Epidermal melanocyte (primary cell): ENCODE measurements around the gene ACOT9.
A peak's percentile ranks its signal among the peaks of the same experiment; 100 is the strongest.
"Not testable (repeated sequence)": the region's sequence is repeated elsewhere in the genome, so short reads cannot be mapped to it uniquely, and the experiment has no call there.

ENCODE experiments used
- DNase-seq: peaks from one replicate; pipeline ENCODE4 v3.0.0; 2011; ENCODE audit warnings: low spot score; ENCODE audit not compliant: insufficient read length

ACOT9 gene

DNA sequence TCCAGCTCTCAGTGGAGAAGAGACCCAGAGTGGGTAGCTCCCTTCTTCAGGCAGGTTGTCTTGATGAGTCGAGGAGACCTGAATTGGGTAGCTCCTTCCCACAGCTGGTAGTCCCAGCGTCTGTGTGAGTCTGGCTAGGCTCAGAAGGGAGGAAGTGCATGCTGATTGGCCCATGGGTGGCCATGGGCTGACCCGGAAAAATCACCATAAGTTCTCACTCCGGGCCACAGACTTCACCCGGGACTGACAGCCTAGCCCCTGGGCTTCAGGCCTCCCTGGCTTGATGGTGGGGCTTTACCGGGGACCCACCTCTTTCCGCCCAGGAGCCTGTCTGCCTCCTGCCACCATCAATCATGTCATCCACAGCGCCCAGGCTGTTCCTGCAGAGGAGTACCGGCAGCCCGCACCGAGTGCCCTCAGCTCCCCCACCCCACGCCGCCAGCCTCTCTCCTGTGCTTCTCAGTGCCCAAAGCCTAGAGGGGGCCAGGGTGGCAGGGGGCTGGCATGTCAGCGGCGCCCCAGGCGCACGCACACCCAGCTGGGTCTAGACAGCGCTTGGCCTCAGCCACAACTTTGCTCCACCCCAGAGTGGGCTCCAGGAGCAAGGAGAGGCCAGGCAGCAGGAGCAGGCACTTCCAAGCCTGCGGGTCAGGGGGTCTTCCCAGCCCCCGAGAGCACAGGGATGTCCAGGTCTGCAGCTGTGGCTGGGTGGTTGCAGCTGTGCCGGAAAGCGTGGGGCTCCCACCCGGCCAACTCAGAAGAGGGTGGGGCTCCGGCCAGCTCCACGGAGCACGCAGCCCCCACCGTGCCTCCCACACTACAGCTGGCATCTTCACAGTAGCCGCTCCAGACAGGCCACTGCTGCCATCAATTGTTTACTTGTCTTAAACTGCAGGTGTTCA, 23.8 kb upstream of the ACOT9 start:
- DNase-seq, result no peak

DNA sequence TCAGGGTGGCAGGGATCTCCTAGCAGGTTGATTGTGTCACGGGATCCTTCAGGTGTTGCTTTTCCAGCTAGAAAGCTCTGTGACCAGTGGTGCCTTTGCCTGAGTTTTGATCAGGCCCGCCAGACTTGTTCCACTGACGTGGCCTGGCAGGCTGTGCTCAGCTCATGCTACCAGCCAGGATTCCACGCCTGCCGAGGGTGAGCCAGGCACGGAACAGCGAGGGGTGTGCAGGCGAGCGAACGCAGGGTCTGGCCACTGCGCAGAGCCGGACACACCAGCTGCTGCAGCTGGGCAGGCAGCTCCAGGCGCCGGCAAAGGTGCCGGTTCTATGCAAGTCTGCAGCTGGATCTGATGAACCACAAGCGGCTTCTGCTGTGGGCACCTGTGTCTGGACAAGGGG, 22.8 kb upstream of the ACOT9 start:
- DNase-seq, result no peak

DNA sequence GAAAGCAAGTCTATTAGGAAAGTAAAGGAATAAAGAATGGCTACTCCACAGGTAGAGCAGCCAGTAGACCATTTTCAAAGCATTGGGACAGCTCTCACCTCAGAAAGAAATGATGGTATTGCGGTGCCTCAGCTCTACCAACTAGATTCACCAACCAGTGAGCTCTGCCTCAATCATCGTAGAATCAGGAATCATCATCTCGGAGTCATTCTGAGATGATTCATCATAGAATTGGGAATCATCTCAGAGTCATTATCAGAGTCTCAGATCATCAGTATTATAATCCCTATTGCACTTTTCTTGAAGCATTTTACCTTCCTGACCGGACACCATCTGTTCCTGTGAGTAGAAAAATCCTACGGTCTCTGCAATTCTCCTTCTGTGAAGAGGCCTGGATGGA, 22.4 kb upstream of the ACOT9 start:
- no peak for DNase-seq

DNA sequence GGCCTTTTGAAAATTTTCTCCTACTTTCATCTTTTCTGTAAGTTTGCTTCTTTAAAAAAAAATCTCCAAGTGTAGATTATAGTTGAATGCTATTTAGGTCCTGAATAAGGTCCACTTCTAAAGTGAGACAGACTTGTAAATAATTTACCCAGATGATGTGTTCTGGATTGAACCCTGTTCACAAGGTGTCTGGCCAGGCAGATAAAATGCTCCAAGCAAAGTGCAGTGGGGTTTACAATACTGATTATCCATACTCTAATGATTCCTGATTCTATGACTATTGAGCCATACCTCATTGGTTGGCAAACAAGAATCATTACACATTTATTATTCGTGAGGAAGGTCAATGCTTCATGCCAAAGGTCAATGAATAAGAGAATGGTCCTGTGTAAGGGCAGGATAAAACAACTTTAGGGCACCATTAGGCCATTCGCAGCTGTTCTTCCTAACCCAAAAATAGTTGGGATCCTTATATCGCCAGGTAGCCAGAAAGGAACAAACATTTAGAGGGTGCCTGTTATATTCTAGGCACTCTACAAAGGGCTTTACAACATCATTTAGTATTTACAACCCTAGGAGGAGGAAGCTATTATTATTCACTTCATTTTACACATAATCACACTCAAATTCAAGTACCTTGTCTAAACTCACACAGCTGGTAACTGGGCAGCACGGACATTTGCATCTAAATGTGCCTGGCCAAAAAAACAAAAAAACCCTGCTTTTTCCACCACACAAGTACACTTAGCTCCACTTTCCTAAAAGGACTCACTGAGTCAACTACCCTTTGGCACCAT, 21.3 kb upstream of the ACOT9 start:
- no peak for DNase-seq

DNA sequence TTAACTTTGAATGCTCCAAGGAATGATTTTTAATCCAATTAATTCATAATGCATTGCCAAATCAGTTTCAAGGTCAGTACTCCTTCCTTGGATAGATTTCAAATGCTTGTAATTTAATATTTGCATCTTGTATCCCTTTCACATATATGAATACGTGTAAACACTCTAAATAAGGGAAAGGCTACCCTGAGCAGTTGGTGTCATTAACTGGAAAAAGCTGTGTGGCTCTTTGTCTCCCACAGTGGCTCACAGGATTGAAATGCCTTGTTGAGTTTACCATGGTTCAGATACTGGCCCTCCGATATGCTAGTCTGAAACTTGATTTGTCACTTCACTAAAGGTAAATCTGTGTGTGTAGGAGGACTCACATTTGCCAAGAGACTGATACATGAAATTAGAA, 16.7 kb upstream of the ACOT9 start:
- DNase-seq, result no peak

DNA sequence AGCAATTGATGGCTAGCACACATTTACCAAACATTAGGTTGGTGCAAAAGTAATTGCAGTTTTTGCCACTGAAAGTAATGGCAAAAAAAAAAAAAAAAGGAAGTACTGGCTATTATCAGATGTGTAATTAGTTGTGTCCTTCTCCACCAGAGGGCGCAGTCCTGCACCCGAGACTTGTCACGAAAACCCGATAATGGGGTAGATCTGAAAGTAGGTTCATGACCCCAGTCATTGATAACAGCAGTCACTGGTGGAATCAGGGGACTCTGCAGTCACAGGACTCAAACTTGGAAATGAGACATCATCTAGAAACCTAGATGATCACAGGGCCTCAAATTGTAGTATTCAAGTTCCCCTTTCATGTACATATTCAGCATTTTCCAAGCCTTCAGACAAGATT, 13.1 kb upstream of the ACOT9 start:
- no peak for DNase-seq

DNA sequence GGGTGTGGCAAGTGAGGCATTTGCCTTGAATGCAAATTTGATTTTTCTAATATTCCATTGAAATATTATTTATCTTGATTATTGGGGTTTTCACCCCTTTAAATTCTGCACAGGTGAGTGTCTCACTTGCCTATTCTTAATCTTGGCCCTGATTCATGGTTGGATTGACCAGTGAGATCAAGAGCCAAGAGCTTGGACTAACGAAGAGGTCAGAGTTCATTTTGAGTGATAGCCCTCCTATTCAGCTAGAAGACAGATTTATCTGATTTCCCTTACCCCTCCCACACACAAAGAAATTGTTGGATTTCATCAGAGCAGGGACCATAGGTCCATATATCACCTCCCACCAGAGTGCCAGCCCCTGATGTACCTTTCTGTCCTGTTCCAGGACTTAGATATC, 11.6 kb upstream of the ACOT9 start:
- no peak for DNase-seq

DNA sequence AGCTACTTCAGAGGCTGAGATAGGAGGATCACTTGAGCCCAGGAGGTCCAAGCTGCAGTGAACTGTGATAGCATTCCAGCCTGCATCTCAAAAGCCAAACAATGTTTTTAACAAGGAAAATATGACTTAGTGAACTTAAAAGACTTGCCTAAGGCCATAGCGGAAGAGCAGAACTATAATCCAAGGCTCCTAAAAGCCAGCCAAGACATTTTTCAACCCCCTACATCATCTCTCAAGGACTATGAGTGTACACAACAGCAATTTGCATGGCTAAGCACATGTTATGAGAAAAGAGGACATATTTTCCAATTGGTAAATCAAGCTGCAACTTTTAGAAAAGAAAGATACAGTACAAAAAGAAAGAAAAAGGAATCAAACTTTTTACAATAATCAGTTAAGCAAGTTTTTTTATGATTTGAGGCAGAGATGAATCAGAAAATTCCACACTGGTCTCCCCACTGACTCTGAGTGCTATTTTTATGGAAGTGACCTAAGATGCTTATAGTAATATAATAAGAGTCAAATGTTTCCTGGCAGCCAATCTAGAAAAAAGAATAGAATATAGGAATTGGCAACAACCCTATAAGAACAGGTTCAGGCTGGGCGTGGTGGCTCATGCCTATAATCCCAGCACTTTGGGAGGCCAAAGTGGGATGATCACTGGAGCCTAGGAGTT, 9.8 kb upstream of the ACOT9 start:
- DNase-seq, result no peak

DNA sequence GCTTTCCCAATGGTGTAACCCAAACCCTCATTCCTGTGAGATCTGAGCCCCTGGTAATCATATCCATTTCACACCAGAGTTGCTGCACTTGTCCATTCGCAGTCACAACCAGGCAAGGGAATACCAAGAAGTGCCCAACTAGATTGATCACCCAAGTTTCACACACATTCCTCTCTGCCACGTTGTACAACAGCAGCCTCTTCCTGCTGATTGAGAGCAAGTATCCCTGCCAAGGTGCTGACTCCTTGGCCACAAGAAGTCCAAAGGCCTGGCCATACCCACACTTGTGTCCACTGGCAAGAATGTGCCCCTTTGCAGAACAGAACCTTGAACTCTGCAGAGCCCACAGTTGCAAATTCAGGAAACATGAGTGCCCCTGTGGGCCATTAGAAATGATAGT, 6.5 kb upstream of the ACOT9 start:
- DNase-seq, result no peak

DNA sequence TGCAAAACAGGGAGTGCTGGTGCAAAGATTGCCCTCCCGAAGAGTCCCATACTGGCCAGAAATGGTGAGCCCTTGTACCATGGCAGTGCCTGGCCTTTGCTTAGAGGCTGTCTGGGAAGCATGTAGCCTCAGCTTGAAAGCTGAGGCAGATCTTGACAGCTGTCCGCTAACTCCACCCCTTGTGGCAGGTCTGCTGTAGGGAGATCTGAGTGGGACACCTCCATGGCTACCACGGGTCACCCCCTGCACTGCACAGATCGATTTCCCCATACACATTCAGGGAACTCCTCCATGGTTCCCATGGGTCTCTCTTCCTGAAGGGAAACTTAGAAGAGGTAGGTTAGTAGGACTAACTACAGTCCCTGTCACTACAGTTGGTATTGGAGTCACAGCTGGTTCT, 6.1 kb upstream of the ACOT9 start:
- no peak for DNase-seq

DNA sequence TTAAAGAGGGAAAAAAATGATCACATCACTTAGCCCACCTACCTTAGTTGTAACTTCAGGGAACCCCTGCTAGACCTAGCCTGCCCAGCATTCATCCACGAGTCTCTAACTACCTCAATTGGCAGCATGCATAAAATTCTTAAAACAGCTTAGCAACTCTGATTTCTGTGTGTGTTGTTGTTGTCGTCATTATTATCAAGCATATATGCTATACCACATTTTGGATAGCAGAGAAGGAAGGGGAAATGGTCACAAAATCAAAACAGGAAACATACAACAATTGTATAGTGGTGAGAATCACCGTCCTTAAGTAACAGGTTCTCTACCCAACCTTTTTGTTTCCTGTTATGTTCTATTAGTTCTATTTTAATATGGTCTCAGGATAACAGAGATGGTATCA, 2.7 kb upstream of the ACOT9 start:
- no peak for DNase-seq

DNA sequence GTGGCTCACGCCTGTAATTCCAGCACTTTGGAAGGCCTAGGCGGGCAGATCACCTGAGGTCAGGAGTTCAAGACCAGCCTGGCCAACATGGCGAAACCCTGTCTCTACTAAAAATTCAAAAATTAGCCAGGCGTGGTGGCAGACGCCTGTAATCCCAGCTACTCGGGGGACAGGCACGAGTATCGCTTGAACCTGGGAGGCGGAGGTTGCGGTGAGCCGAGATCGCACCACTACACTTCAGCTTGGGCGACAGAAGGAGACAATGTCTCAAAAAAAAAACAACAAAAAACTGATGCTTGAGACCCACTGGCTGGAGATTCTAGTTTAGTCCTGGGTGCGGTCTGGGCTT, 521 bp upstream of the ACOT9 start:
- not testable (repeated sequence) for DNase-seq

DNA sequence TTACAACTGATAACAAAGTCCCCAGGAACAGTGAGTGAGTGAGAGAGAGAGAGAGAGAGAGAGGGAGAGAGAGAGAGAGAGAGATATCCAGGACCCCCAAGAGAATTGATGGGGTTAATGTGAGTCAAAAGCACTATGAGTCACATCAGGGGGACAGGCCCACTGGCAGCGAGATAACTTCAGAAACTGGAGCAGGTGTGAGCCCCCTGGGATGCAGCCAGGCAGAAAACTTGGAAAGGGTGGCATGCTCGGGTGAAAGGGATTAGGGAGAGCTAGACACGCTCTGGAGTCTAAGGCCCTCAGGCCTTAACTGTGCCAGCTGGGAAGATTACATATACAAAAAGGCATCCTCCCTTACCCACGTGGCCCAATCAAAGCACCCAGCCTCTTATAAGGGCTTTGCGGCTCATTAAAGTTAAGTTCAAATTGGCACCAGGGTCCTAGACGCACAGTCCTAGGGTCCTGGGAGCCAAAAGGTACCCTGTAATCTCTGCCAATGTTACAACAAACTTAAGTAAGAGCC, 841 bp downstream of the ACOT9 start:
- DNase-seq, result peak; percentile 62

DNA sequence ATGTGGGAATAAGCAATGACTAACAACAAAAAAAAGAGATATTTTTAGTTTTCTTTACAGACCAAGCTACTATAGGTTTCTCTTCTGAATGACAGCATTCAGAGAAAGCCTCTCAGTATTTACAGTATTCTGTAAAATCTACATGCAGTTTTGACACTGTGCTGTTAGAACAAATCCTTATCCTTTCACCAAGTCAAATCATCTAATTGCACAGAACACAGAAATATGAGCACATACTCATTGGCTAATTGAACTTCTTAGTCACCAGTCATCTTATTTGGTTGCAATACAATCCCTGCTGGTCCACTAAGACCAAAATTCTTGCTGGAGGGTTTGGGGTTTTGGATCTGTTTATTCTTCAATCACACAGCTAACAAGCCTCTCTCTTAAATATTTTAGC, 5.7 kb downstream of the ACOT9 start:
- no peak for DNase-seq

DNA sequence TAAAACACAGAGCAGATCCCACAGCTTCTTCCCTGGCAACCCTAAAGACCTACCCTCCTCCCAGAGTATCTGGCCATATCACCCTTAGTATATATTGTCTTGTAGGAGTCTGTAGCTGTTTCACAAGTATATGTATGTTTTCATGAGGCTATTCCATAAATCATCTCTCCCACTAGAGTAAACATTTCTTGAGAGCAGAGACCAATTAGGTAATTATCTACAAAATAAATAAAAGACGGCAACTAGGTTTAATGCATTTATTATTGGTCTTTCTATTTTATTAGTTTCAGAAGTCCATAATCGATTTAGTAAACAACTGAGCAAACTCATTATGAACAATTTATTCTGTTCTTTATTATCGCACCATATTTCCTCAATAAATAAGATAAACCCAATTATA, 7.0 kb downstream of the ACOT9 start:
- DNase-seq, result no peak

DNA sequence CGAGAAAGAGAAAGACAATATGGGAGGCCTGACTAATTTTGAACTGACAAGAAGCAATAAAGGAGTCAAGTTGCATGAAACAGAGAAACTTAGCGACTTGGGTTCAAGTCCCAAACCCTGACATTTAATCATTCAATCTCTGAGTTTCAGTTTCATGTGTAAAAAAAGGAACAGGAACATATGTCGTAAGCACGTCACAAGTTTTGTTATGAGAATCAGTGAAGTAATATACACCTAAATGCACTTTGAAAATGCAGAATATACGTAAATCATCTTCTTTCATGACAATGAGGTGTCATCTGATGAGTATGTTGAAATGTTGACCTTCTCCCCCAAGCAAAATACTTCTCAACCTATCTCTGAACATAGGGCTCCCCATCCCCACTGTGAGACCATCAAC, 10.4 kb downstream of the ACOT9 start:
- no peak for DNase-seq

DNA sequence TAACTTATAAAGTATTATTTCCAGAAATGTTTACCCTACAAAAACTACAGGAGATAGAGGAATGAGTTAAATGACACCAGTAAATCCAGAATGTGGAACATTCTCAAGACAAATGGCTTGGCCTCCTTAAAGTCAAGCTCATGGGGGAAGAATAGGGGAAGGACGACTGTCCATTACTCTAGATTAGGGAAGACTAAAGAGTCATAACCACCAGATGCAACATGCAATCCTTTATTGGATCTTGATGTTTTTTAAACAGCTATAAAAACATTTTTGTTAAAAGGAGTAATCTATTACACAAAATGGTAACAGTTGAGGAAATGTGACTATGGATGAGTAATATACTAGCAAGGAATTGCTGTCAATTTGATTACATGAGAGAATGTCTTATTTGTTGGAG, 11.1 kb downstream of the ACOT9 start:
- no peak for DNase-seq

DNA sequence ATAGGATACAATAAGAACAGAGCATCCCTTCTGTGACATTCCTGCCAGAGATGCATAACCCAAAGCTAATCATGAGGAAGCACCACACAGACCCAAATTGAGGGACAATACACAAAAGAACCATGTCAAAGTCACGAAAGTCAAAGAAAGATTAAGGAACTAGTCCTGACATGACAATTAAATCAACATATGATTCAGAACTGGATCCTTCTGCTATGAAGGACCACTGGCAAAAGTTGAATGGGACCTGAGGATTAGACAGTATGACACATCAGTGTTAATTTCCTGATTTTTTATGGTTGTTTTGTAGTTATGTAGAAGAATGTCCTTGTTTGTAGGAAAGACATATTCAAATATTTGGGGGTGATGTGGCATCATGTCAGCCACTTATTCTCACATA, 13.9 kb downstream of the ACOT9 start:
- no peak for DNase-seq

DNA sequence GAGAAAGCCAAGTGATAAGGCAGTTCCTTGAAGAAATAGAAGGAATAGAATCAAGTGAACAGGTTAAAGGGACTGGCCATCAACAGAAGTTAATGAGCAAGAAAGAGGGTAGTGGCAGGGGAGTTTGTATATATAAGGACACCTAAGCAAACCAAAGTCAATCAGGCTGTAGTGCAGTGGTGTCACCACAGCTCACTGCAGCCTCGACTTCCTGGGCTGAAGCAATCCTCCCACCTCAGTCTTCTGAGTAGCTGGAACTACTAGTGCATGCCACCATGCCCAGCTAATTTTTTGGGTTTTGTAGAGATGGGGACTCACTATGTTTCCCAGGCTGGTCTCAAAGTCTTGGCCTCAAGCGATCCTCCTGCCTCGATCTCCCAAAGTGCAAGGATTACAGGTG, 15.9 kb downstream of the ACOT9 start:
- DNase-seq, result no peak

DNA sequence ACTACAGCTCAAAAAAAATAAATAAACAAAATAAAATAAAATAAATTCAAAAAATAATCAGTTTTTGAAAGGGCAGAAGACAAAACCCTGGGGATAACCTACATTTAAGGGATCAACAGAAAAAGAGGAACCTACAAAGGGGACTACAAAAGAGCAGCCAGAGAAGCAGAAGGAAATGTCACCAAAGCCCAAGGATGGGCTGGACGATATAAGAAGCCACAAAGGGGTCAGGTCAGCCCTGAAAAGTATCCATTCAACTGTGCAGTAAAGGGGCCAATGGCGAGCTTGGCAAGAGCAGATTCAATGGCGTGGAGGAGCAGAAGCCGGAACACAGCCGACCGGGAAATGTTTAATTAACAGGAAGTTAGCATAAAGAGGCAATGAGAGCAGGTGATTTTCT, 16.9 kb downstream of the ACOT9 start:
- no peak for DNase-seq

DNA sequence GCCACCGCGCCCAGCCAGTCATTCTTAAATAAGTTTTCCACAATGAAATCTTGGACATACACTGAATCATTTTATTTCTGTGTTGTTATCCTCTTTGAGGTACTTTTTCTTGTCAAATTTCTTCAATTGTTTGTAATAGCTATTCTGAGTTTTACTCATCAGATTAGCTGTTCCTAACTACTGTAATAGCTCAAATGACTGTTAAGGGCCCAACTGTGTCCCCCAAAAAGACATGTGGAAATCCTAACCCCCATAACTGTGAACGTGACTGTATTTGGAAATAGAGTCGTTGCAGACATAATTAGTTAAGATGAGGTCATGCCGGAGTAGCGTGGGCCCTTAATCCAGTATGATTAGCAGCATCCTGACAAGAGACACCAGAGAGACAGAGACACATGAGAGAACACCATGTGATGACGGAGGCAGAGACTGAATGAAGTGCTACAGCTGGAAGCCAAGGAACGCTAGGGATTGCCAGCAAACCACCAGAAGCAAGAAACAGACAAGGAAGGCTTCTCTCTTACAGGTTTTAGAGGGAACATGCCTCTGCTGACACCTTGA, 22.9 kb downstream of the ACOT9 start:
- DNase-seq, result no peak

DNA sequence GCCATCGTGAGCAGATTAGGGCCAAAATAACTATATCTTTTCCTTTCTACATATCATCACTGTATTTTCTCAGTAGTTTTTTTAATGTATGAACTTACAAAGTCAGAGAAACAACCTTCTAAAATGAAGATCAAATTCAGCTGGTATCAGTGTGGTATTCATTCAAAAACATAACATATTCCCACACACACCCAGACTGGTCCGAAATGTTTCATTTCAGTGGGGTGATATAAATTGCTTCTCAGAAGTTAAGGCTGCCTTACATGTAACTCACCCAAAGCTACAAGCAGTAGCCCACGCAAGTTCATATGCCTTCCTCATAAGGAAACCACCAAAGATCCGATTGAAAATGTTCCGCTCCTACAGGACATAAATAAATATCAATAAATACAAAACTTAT, 37.8 kb downstream of the ACOT9 start:
- DNase-seq, result no peak
